Measurements from ENCODE around the gene PDE5A. TPM values are rescaled to one million over a fixed set of nuclear protein-coding genes. Genes with fewer than 3 reads are reported as not detected.

Gene PDE5A
- total RNA-seq, 3 donors from 2014 or later, result 7.5 to 49.8 (median 21.6) TPM

GRCh38 chr4:119518915-119519410 lies 109.6 kb downstream of the PDE5A start:
- DNase-seq (ENCODE audit: low spot score in 2 of 2), result no peak
- no peaks in the 10 kb centered on the region for H3K27me3 ChIP-seq
- H3K4me1 ChIP-seq, result no peaks in the 10 kb centered on the region
- no peaks in the 10 kb centered on the region for H3K36me3 ChIP-seq
- TF ChIP-seq POLR2AphosphoS5 (IDR thresholded peaks at IDR 0.05), result no peak
- no peak for TF ChIP-seq POLR2A (IDR thresholded peaks at IDR 0.05)
- TF ChIP-seq CTCF (IDR thresholded peaks at IDR 0.05), result no peak
- intact Hi-C loops (cut with DNase I; ENCODE audit: low total_unique reads), result no loop called here
- no peaks in the 10 kb centered on the region for H3K9me3 ChIP-seq
- no peak overlapping the region for H3K4me3 ChIP-seq
- no peak overlapping the region for H3K27ac ChIP-seq

- no peak for DNase-seq (ENCODE audit: low spot score in 2 of 2)
- H3K9me3 ChIP-seq, result no peaks in the 10 kb centered on the region
- no peaks in the 10 kb centered on the region for H3K27me3 ChIP-seq
- no peak for TF ChIP-seq CTCF (IDR thresholded peaks at IDR 0.05)
- no peak for TF ChIP-seq POLR2AphosphoS5 (IDR thresholded peaks at IDR 0.05)
- no peak for TF ChIP-seq POLR2A (IDR thresholded peaks at IDR 0.05)
- no peaks in the 10 kb centered on the region for H3K36me3 ChIP-seq
- H3K4me3 ChIP-seq, result no peak overlapping the region
- intact Hi-C loops (cut with DNase I; ENCODE audit: low total_unique reads), result no loop called here
- H3K4me1 ChIP-seq, result no peaks in the 10 kb centered on the region
- H3K27ac ChIP-seq, result peak overlapping the region in 1 of 2 donors; percentile 9
These were observed 110.2 kb downstream of the PDE5A start for GRCh38 chr4:119518230-119518892.

GRCh38 chr4:119517361-119518229 lies 111.0 kb downstream of the PDE5A start:
- DNase-seq (ENCODE audit: low spot score in 2 of 2), result no peak
- Histone ChIP-seq H3K4me1 (no peaks in the 10 kb centered on the region), H3K27me3 (no peaks in the 10 kb centered on the region), H3K36me3 (no peaks in the 10 kb centered on the region), H3K9me3 (no peaks in the 10 kb centered on the region), H3K4me3 (no peak overlapping the region), H3K27ac (peak overlapping the region; percentile 40)
- TF ChIP-seq POLR2AphosphoS5 (IDR thresholded peaks at IDR 0.05) (no peak), POLR2A (IDR thresholded peaks at IDR 0.05) (no peak), CTCF (IDR thresholded peaks at IDR 0.05) (no peak)
- intact Hi-C loops (cut with DNase I; ENCODE audit: low total_unique reads), result no loop called here

- TF ChIP-seq POLR2AphosphoS5 (IDR thresholded peaks at IDR 0.05), result no peak
- no peak for TF ChIP-seq CTCF (IDR thresholded peaks at IDR 0.05)
- TF ChIP-seq POLR2A (IDR thresholded peaks at IDR 0.05), result no peak
- Histone ChIP-seq H3K4me1 (no peaks in the 10 kb centered on the region), H3K36me3 (no peaks in the 10 kb centered on the region), H3K27ac (no peak overlapping the region), H3K27me3 (no peaks in the 10 kb centered on the region), H3K4me3 (no peak overlapping the region), H3K9me3 (no peaks in the 10 kb centered on the region)
- DNase-seq (ENCODE audit: low spot score in 2 of 2), result no peak
- intact Hi-C loops (cut with DNase I; ENCODE audit: low total_unique reads), result no loop called here
These were observed 116.2 kb downstream of the PDE5A start for GRCh38 chr4:119512398-119512797.
